Smooth muscle cell (in vitro differentiated cells): ENCODE results near the gene PCCA. TPM values are rescaled to one million over a fixed set of nuclear protein-coding genes. Genes with fewer than 3 reads are reported as not detected.

Source experiments
- DNase-seq: peaks from one replicate; lab custom pipeline; 2025; ENCODE audit not compliant: unreplicated experiment; lab: John Stamatoyannopoulos, UW
- H2AFZ ChIP-seq: fragments of 200-600 bp; sonication (generic); 2 replicates; pipeline ENCODE4 v1.6.0; 2016; ENCODE audit warnings: antibody characterized with exemption, low read depth, mild to moderate bottlenecking
- H3F3A ChIP-seq: fragments of 200-600 bp; sonication (generic); 2 replicates; pipeline ENCODE4 v1.6.0; 2017; ENCODE audit warnings: antibody characterized with exemption, low read depth
- H3K27ac ChIP-seq: fragments of 200-600 bp; sonication (generic); 2 replicates; pipeline ENCODE4 v1.5.1; 2016; ENCODE audit warnings: low read depth, mild to moderate bottlenecking
- H3K27me3 ChIP-seq: fragments of 200-600 bp; sonication (generic); 2 replicates; pipeline ENCODE4 v1.6.1; 2016; ENCODE audit warnings: low read depth, mild to moderate bottlenecking
- H3K36me3 ChIP-seq: fragments of 200-600 bp; sonication (generic); 2 replicates; pipeline ENCODE4 v1.5.1; 2016; ENCODE audit warnings: low read depth
- H3K4me1 ChIP-seq: fragments of 200-600 bp; sonication (generic); 2 replicates; pipeline ENCODE4 v1.5.1; 2016; ENCODE audit warnings: low read depth
- H3K4me2 ChIP-seq: fragments of 200-600 bp; sonication (generic); 2 replicates; pipeline ENCODE4 v1.6.0; 2016; ENCODE audit warnings: mild to moderate bottlenecking
- H3K4me3 ChIP-seq: fragments of 200-600 bp; sonication (generic); 2 replicates; pipeline ENCODE4 v1.5.1; 2016; ENCODE audit warnings: mild to moderate bottlenecking
- H3K79me2 ChIP-seq: fragments of 200-600 bp; sonication (generic); 2 replicates; pipeline ENCODE4 v1.6.0; 2016; ENCODE audit warnings: low read depth, mild to moderate bottlenecking
- H3K9ac ChIP-seq: fragments of 200-600 bp; sonication (generic); 2 replicates; pipeline ENCODE4 v1.6.0; 2016; ENCODE audit warnings: low read depth
- H3K9me3 ChIP-seq: fragments of 200-600 bp; sonication (generic); replicated peaks from 2 replicates; pipeline ENCODE4 v1.5.1; 2016; ENCODE audit warnings: low read depth
- H4K20me1 ChIP-seq: fragments of 200-600 bp; sonication (generic); 2 replicates; pipeline ENCODE4 v1.6.0; 2016; ENCODE audit warnings: low read depth
- WGBS: methylation state at CpG from one replicate; pipeline ENCODE4 v1.1.7; 2016; ENCODE audit warnings: low lambda C conversion rate; 5-methylcytosine and 5-hydroxymethylcytosine counted together
- polyA plus RNA-seq: library from polyadenylated mRNA; unstranded; fragments of >200 nt; fragmentation: Nextera tagmentation; extraction: Ambion mirVana; gene quantifications from 2 replicates; pipeline ENCODE4 v1.2.1, GENCODE V29; 2016
- total RNA-seq: library from RNA; depleted of rRNA; stranded (reverse); fragments of >200 nt; gene quantifications from 2 replicates; pipeline ENCODE4 v1.2.3, GENCODE V29; 2014
- TF ChIP-seq, protein P1 (sequence below): fragments of 200-600 bp; sonication (generic); IDR thresholded peaks from 2 replicates; pipeline ENCODE4 v1.5.1; 2017; ENCODE audit warnings: borderline replicate concordance, mild to moderate bottlenecking, antibody characterized with exemption; ENCODE audit not compliant: insufficient read depth, poor library complexity, severe bottlenecking

Gene PCCA
- total and polyA plus RNA-seq, 2 experiments from 2014 or later: 19.6 to 24.7 TPM

DNA sequence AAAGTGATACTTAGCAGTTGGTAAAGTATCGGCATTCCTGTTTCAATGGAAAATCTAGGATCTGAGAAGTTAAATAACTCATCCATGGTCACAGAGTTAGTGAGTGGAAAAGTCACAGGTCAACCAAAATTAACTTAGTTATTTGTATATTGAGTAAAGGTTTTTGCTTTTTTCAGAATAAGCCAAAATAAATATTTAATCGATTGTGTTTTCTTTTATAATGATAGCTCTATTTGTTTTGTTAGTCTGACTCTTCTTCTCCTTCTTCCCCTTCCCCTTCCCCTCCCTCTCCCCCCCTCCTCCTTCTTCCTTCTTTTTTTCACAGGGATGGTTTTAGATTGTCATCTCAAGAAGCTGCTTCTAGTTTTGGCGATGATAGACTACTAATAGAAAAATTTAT is 173.5 kb downstream of the PCCA start:
- no peak overlapping the region for H3K27ac ChIP-seq
- no peak overlapping the region for H2AFZ ChIP-seq
- H3F3A ChIP-seq: no peaks in the 10 kb centered on the region
- H3K79me2 ChIP-seq: no peaks in the 10 kb centered on the region
- no peaks in the 10 kb centered on the region for H3K27me3 ChIP-seq
- no peaks in the 10 kb centered on the region for H4K20me1 ChIP-seq
- no peak overlapping the region for H3K4me3 ChIP-seq
- H3K9me3 ChIP-seq: no peaks in the 10 kb centered on the region
- no peak for DNase-seq
- no peaks in the 10 kb centered on the region for H3K36me3 ChIP-seq
- TF ChIP-seq, protein P1, sequence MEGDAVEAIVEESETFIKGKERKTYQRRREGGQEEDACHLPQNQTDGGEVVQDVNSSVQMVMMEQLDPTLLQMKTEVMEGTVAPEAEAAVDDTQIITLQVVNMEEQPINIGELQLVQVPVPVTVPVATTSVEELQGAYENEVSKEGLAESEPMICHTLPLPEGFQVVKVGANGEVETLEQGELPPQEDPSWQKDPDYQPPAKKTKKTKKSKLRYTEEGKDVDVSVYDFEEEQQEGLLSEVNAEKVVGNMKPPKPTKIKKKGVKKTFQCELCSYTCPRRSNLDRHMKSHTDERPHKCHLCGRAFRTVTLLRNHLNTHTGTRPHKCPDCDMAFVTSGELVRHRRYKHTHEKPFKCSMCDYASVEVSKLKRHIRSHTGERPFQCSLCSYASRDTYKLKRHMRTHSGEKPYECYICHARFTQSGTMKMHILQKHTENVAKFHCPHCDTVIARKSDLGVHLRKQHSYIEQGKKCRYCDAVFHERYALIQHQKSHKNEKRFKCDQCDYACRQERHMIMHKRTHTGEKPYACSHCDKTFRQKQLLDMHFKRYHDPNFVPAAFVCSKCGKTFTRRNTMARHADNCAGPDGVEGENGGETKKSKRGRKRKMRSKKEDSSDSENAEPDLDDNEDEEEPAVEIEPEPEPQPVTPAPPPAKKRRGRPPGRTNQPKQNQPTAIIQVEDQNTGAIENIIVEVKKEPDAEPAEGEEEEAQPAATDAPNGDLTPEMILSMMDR: no peak
- no peak overlapping the region for H3K4me2 ChIP-seq
- no peaks in the 10 kb centered on the region for H3K4me1 ChIP-seq
- H3K9ac ChIP-seq: no peak overlapping the region
- 92% methylated on average over 3 of the region's 3 CpGs for WGBS

DNA sequence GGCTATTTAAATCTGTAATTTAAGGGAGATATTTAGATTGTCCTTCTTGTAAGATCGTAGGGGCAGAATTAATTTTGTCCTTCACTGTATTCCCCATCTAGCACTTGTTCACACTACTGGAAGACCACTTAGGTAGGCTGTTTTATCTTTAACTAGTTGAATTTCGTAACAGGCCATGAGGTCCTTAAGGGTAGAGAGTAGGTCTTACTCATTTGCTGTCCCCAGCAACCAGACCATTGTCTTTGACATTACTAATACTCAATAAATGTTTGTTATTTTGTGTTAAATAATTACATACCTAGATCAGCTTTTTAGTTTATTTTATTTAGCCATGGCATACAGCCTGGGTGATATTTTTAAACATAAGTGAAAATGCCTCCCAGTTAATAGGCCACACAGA is 177.1 kb downstream of the PCCA start:
- Histone ChIP-seq H3K9ac (no peak overlapping the region), H3K4me2 (no peak overlapping the region), H3K27ac (no peak overlapping the region), H3K9me3 (no peaks in the 10 kb centered on the region), H3K79me2 (no peaks in the 10 kb centered on the region), H3K27me3 (no peaks in the 10 kb centered on the region), H4K20me1 (no peaks in the 10 kb centered on the region), H3K4me3 (no peak overlapping the region), H3F3A (no peaks in the 10 kb centered on the region), H2AFZ (no peak overlapping the region), H3K4me1 (no peaks in the 10 kb centered on the region), H3K36me3 (no peaks in the 10 kb centered on the region)
- 93% methylated on average over 2 of the region's 2 CpGs for WGBS
- no peak for DNase-seq
- TF ChIP-seq, protein P1: no peak

GRCh38 chr13:100269837-100270236 is 180.9 kb downstream of the PCCA start:
- Histone ChIP-seq H3K4me1 (no peaks in the 10 kb centered on the region), H3K79me2 (no peaks in the 10 kb centered on the region), H3K9me3 (no peaks in the 10 kb centered on the region), H2AFZ (no peak overlapping the region), H3K4me2 (no peak overlapping the region), H3K27me3 (no peaks in the 10 kb centered on the region), H3K9ac (no peak overlapping the region), H3K36me3 (no peaks in the 10 kb centered on the region), H4K20me1 (no peaks in the 10 kb centered on the region), H3F3A (no peaks in the 10 kb centered on the region), H3K4me3 (no peak overlapping the region), H3K27ac (no peak overlapping the region)
- TF ChIP-seq, protein P1: no peak
- no peak for DNase-seq
- WGBS: 93% methylated on average over 2 of the region's 2 CpGs

DNA sequence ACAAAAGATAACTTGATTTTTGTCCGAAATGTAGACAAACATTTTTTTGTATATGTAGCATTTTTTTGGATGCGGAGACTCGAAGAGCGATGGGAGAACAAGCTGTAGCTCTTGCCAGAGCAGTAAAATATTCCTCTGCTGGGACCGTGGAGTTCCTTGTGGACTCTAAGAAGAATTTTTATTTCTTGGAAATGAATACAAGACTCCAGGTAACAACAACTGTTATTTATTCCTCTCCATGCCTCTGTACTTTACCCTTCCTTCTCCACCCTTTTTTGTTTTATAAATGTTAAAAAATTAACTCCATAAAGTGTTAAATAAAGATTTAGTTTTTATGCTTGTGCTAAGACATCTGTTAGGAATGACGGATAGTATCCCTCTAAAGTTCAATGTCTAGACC is 184.2 kb downstream of the PCCA start:
- Histone ChIP-seq H3K79me2 (no peaks in the 10 kb centered on the region), H3K9me3 (no peaks in the 10 kb centered on the region), H4K20me1 (no peaks in the 10 kb centered on the region), H3K4me2 (no peak overlapping the region), H3K36me3 (no peaks in the 10 kb centered on the region), H3K4me3 (no peak overlapping the region), H3K27ac (no peak overlapping the region), H3K9ac (no peak overlapping the region), H2AFZ (no peak overlapping the region), H3F3A (no peaks in the 10 kb centered on the region), H3K27me3 (no peaks in the 10 kb centered on the region), H3K4me1 (no peaks in the 10 kb centered on the region)
- WGBS: 98% methylated on average over 6 of the region's 6 CpGs
- DNase-seq: no peak
- TF ChIP-seq, protein P1: no peak
